ENCODE data around the gene AMBRA1. TPM values are rescaled to one million over a fixed set of nuclear protein-coding genes. Genes with fewer than 3 reads are reported as not detected.
A peak's percentile ranks its signal among the peaks of the same experiment; 100 is the strongest.

Gene AMBRA1
- total and polyA plus RNA-seq, 4 donors: 21.3 to 29.6 (median 28.4) TPM

GRCh38 chr11:46469926-46470325, 123.9 kb downstream of the AMBRA1 start:
- Histone ChIP-seq H3K4me1 (ENCODE audit: control insufficient read depth, insufficient read depth, low read length) (peaks cover 4% of the 10 kb centered on the region), H3K36me3 (ENCODE audit: control insufficient read depth, insufficient read depth, low read length) (peaks cover 4% of the 10 kb centered on the region), H3K27ac (ENCODE audit: low read depth, low read length) (no peak overlapping the region), H3K9me3 (ENCODE audit: control insufficient read depth, insufficient read depth, low read length) (no peaks in the 10 kb centered on the region), H3K4me3 (ENCODE audit: low read depth, low read length) (no peak overlapping the region), H3K27me3 (ENCODE audit: control insufficient read depth, insufficient read depth, low read length) (no peaks in the 10 kb centered on the region)
- WGBS (ENCODE audit: insufficient coverage): 98% methylated on average over 4 of the region's 4 CpGs
- no peak for DNase-seq (ENCODE audit: low read depth in 4 of 6, low spot score in 6 of 6)

DNA sequence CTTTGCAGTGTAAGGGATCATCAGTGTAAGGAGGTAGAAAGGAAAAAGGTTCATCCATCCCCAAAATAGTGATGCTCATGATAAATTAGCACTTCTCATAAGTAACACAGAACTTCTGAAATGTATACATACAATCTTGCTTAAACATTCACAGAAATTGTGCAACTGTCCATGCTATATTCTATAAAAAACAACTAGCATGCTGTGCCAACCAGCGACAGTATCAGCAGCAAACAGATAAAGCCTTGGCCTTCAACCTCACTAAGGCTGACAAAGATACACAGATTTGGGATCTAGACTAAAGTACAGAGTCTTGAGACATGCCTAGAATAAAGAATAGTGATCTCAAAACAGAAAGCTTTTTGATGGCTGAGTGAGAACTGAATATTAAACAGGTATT, 128.1 kb downstream of the AMBRA1 start:
- Histone ChIP-seq H3K4me1 (ENCODE audit: control insufficient read depth, insufficient read depth, low read length) (peaks cover 8% of the 10 kb centered on the region), H3K27ac (ENCODE audit: low read depth, low read length) (no peak overlapping the region), H3K27me3 (ENCODE audit: control insufficient read depth, insufficient read depth, low read length) (no peaks in the 10 kb centered on the region), H3K36me3 (ENCODE audit: control insufficient read depth, insufficient read depth, low read length) (peaks cover 7% of the 10 kb centered on the region), H3K9me3 (ENCODE audit: control insufficient read depth, insufficient read depth, low read length) (no peaks in the 10 kb centered on the region), H3K4me3 (ENCODE audit: low read depth, low read length) (no peak overlapping the region)
- no CpG with 5 or more reads among the region's 1 CpG for WGBS (ENCODE audit: insufficient coverage)
- DNase-seq (ENCODE audit: low read depth in 4 of 6, low spot score in 6 of 6): no peak

DNA sequence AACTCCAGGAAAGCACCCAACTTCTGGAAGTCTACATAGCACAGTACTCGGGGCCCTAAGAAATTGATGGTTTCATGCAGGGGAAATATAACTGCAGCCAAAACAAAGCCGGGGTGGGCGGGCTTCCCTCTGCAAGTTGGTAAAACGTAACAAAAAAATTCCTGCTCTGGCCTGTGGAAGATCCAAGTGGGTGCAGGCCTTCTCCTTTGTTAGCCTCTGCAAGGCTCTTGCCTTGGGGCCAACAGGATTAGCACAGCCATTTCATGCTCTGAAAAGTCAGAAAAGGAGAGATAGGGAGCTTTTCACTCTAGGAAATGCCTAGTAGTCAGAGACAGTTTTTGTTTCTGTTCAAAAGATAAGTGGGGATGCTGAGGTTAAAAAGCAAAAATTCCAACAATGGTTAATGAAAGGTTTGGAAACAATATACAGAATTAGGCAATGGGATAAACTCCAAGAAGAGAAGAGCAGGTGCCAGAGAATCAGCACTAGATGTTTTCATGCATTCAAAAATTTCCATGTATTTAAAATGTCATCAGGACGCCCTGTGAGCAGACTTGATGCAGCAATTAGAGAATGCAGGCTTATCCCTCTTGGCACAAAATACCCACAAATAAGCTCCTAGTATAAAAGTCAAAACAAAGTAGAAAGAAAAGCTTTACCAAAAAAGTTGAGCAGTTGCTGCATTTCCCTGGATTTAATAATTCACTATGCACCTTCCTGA, 130.0 kb downstream of the AMBRA1 start:
- H3K27me3 ChIP-seq (ENCODE audit: control insufficient read depth, insufficient read depth, low read length): no peaks in the 10 kb centered on the region
- DNase-seq (ENCODE audit: low read depth in 4 of 6, low spot score in 6 of 6): peak in 2 of 6 donors; percentile 21 to 41
- H3K4me3 ChIP-seq (ENCODE audit: low read depth, low read length): no peak overlapping the region
- no peaks in the 10 kb centered on the region for H3K9me3 ChIP-seq (ENCODE audit: control insufficient read depth, insufficient read depth, low read length)
- peaks cover 8% of the 10 kb centered on the region for H3K4me1 ChIP-seq (ENCODE audit: control insufficient read depth, insufficient read depth, low read length)
- 40% methylated on average over 4 of the region's 5 CpGs for WGBS (ENCODE audit: insufficient coverage)
- peaks cover 7% of the 10 kb centered on the region for H3K36me3 ChIP-seq (ENCODE audit: control insufficient read depth, insufficient read depth, low read length)
- H3K27ac ChIP-seq (ENCODE audit: low read depth, low read length): peak overlapping the region; percentile 27

GRCh38 chr11:46461461-46461927, 132.3 kb downstream of the AMBRA1 start:
- WGBS (ENCODE audit: insufficient coverage): no CpG with 5 or more reads among the region's 1 CpG
- no peaks in the 10 kb centered on the region for H3K9me3 ChIP-seq (ENCODE audit: control insufficient read depth, insufficient read depth, low read length)
- H3K36me3 ChIP-seq (ENCODE audit: control insufficient read depth, insufficient read depth, low read length): peaks cover 3% of the 10 kb centered on the region
- H3K27ac ChIP-seq (ENCODE audit: low read depth, low read length): no peak overlapping the region
- H3K4me1 ChIP-seq (ENCODE audit: control insufficient read depth, insufficient read depth, low read length): peaks cover 12% of the 10 kb centered on the region
- H3K4me3 ChIP-seq (ENCODE audit: low read depth, low read length): no peak overlapping the region
- DNase-seq (ENCODE audit: low read depth in 4 of 6, low spot score in 6 of 6): no peak
- H3K27me3 ChIP-seq (ENCODE audit: control insufficient read depth, insufficient read depth, low read length): no peaks in the 10 kb centered on the region

DNA sequence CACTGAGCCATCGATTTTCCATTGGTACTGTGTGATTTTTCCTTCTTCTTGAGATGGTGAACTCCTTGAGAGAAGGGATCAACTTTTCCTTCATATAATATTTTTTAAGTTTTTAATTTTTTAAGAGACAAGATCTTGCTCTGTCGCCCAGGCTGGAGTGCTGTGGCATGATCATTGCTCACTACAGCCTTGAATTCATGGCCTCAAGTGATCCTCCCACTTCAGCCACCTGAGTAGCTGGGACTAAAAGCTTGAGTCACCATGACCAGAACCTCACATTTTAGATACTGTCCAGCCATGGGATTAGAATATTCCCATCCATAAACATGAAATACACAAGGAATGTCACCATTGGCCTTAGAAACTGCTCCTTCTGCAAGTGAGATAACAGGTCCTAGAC, 135.3 kb downstream of the AMBRA1 start:
- Histone ChIP-seq H3K36me3 (ENCODE audit: control insufficient read depth, insufficient read depth, low read length) (no peaks in the 10 kb centered on the region), H3K4me3 (ENCODE audit: low read depth, low read length) (no peak overlapping the region), H3K9me3 (ENCODE audit: control insufficient read depth, insufficient read depth, low read length) (no peaks in the 10 kb centered on the region), H3K27ac (ENCODE audit: low read depth, low read length) (no peak overlapping the region), H3K4me1 (ENCODE audit: control insufficient read depth, insufficient read depth, low read length) (peaks cover 6% of the 10 kb centered on the region), H3K27me3 (ENCODE audit: control insufficient read depth, insufficient read depth, low read length) (no peaks in the 10 kb centered on the region)
- DNase-seq (ENCODE audit: low read depth in 4 of 6, low spot score in 6 of 6): no peak
- 90% methylated on average over 1 of the region's 2 CpGs for whole genome bisulfite sequencing (ENCODE audit: insufficient coverage)

- Histone ChIP-seq H3K27me3 (ENCODE audit: control insufficient read depth, insufficient read depth, low read length) (no peaks in the 10 kb centered on the region), H3K4me3 (ENCODE audit: low read depth, low read length) (no peak overlapping the region), H3K9me3 (ENCODE audit: control insufficient read depth, insufficient read depth, low read length) (no peaks in the 10 kb centered on the region), H3K4me1 (ENCODE audit: control insufficient read depth, insufficient read depth, low read length) (peaks cover 6% of the 10 kb centered on the region), H3K27ac (ENCODE audit: low read depth, low read length) (no peak overlapping the region), H3K36me3 (ENCODE audit: control insufficient read depth, insufficient read depth, low read length) (no peaks in the 10 kb centered on the region)
- peak in 1 of 6 donors; percentile 76 for DNase-seq (ENCODE audit: low read depth in 4 of 6, low spot score in 6 of 6)
- WGBS (ENCODE audit: insufficient coverage): 79% methylated on average over 2 of the region's 7 CpGs
These were observed 136.0 kb downstream of the AMBRA1 start for GRCh38 chr11:46457659-46458424.

DNA sequence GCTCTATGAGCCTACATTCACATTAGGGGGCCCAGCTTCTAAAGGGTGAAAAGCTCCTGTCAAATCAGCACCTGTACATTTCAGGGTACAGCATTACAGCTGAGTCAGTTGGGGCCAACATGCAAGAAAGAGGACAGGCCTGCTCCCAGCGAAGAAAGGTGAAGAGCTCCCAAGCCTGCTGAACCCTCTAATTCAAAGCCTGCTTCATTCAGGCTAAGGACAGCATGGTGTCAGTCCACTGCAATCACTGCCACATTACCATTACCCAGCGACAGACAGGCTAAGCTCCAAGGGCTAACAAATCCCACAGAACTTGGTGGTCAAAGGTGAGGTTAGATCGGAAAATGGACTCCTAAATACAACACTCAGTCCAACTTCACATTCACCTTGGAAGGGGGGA, 136.8 kb downstream of the AMBRA1 start:
- H3K4me1 ChIP-seq (ENCODE audit: control insufficient read depth, insufficient read depth, low read length): peaks cover 6% of the 10 kb centered on the region
- no peaks in the 10 kb centered on the region for H3K9me3 ChIP-seq (ENCODE audit: control insufficient read depth, insufficient read depth, low read length)
- H3K4me3 ChIP-seq (ENCODE audit: low read depth, low read length): no peak overlapping the region
- no peaks in the 10 kb centered on the region for H3K36me3 ChIP-seq (ENCODE audit: control insufficient read depth, insufficient read depth, low read length)
- no peaks in the 10 kb centered on the region for H3K27me3 ChIP-seq (ENCODE audit: control insufficient read depth, insufficient read depth, low read length)
- no peak for DNase-seq (ENCODE audit: low read depth in 4 of 6, low spot score in 6 of 6)
- H3K27ac ChIP-seq (ENCODE audit: low read depth, low read length): no peak overlapping the region
- 69% methylated on average over 1 of the region's 3 CpGs for WGBS (ENCODE audit: insufficient coverage)

DNA sequence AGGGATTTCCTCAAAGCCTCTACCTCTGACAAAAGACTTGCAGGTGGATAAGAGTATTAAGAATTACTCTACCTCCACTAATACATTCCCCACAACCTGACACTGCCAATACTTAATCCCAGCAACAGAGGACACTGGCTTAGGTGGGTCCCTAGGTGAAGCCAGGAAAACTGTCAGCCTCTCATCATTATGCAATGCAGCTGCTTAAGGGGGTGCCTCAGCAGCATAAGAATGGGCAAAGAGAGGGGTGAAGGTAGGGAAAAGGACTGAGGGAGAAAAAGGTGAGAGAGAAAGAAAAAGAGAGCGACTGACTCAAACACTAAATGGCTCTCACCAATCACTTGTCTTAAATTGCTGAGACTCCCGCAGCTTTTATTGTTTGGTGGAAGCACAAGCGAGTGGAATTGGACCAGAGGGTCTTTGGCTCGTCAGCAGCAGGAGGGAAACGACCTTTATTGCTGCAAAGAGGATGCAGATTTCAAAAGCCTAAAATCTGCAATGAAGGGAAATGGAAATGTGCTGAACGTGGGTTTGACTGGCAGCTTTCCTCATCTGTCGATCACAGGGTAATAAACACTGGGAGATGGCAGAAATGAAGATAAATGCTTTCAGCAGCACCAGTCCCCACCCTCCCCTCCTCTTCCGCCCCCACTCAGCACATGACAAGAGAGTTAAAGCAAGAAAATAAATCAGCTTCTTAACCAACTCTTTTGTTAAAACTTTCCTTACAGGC, 137.4 kb downstream of the AMBRA1 start:
- Histone ChIP-seq H3K27ac (ENCODE audit: low read depth, low read length) (no peak overlapping the region), H3K27me3 (ENCODE audit: control insufficient read depth, insufficient read depth, low read length) (no peaks in the 10 kb centered on the region), H3K36me3 (ENCODE audit: control insufficient read depth, insufficient read depth, low read length) (no peaks in the 10 kb centered on the region), H3K4me1 (ENCODE audit: control insufficient read depth, insufficient read depth, low read length) (peaks cover 6% of the 10 kb centered on the region), H3K4me3 (ENCODE audit: low read depth, low read length) (no peak overlapping the region), H3K9me3 (ENCODE audit: control insufficient read depth, insufficient read depth, low read length) (no peaks in the 10 kb centered on the region)
- 12% methylated on average over 4 of the region's 8 CpGs for WGBS (ENCODE audit: insufficient coverage)
- peak in 3 of 6 donors; percentile 41 to 95 (median 44) for DNase-seq (ENCODE audit: low read depth in 4 of 6, low spot score in 6 of 6)

DNA sequence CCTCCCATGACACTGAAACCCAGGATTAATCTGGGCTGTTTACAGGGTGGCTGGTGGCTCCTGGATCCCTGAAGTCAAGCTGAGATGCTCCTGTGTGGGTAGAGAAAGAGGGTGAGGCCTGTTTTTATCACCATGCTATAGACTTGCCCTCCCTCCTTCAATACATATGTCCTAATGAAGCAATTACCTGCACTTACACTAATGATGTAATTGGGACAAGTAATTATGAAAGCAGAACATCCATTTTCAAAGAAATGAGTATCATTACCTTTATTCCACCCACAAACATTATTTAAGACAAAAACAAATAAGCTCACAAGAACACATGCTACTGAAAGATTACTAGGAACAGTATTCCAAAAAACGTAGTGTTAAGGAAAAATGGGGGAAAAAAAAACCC, 138.0 kb downstream of the AMBRA1 start:
- Histone ChIP-seq H3K4me3 (ENCODE audit: low read depth, low read length) (no peak overlapping the region), H3K36me3 (ENCODE audit: control insufficient read depth, insufficient read depth, low read length) (no peaks in the 10 kb centered on the region), H3K4me1 (ENCODE audit: control insufficient read depth, insufficient read depth, low read length) (peaks cover 6% of the 10 kb centered on the region), H3K27ac (ENCODE audit: low read depth, low read length) (no peak overlapping the region), H3K9me3 (ENCODE audit: control insufficient read depth, insufficient read depth, low read length) (no peaks in the 10 kb centered on the region), H3K27me3 (ENCODE audit: control insufficient read depth, insufficient read depth, low read length) (no peaks in the 10 kb centered on the region)
- peak in 1 of 6 donors; percentile 53 for DNase-seq (ENCODE audit: low read depth in 4 of 6, low spot score in 6 of 6)
- no CpG with 5 or more reads among the region's 1 CpG for WGBS (ENCODE audit: insufficient coverage)

Data from spinal cord (tissue), 10 donors.